HEK293 (cell line): ENCODE measurements around the gene CRY1.

ENCODE experiments used
- CTCF ChIA-PET: fragments of 350-600 bp; formaldehyde crosslinking; extraction: SDS; loops from one replicate; lab custom pipeline; 2021; ENCODE audit warnings: antibody characterized with exemption; lab: Yijun Ruan, JAX
- POLR2A ChIA-PET: fragments of 300-600 bp; formaldehyde crosslinking; extraction: SDS; loops from one replicate; lab custom pipeline; 2020; ENCODE audit warnings: antibody characterized with exemption, inconsistent platforms; lab: Yijun Ruan, JAX
- H3K27ac ChIP-seq: fragments of 200-500 bp; sonication (Bioruptor generic); 2 replicates; pipeline ENCODE4 v1.5.1; 2014; ENCODE audit warnings: low read depth, low read length, control low read depth, inconsistent platforms; ENCODE audit errors: extremely low read depth
- H3K36me3 ChIP-seq, 2 experiments: fragments of 200-500 bp in 1 of 2; sonication (Bioruptor generic) in 1 of 2; 1 replicate in 1 of 2; 2 replicates in 1 of 2; pipeline ENCODE4 v1.5.1; 2014 to 2017; ENCODE audit warnings: inconsistent platforms in 2 of 2, low read length in 2 of 2; ENCODE audit not compliant: control insufficient read depth in 2 of 2, insufficient read depth in 1 of 2
- H3K4me1 ChIP-seq: fragments of 200-500 bp; sonication (Bioruptor generic); 2 replicates; pipeline ENCODE4 v1.5.1; 2014; ENCODE audit warnings: mild to moderate bottlenecking, low read length, inconsistent platforms; ENCODE audit not compliant: control insufficient read depth, insufficient read depth
- H3K4me3 ChIP-seq: 2 replicates; pipeline ENCODE4 v1.5.1; 2011; ENCODE audit warnings: low read depth, mild to moderate bottlenecking, control low read depth, low read length, moderate library complexity
- H3K9me3 ChIP-seq: fragments of 200-500 bp; sonication (Bioruptor generic); 2 replicates; pipeline ENCODE4 v1.5.1; 2014; ENCODE audit warnings: low read depth, low read length, inconsistent platforms; ENCODE audit not compliant: control insufficient read depth, insufficient read depth
- KLF7 ChIP-seq: fragments of 450-650 bp; formaldehyde crosslinking; IDR thresholded peaks from 2 replicates; pipeline ENCODE4 v1.5.1; 2016; ENCODE audit warnings: missing biosample characterization, missing genetic modification characterization, borderline replicate concordance
- PRDM1 ChIP-seq: fragments of 450-650 bp; formaldehyde crosslinking; IDR thresholded peaks from 2 replicates; pipeline ENCODE4; 2016; ENCODE audit warnings: missing biosample characterization, missing genetic modification characterization
- REST ChIP-seq: fragments of 450-650 bp; formaldehyde crosslinking; IDR thresholded peaks from 2 replicates; pipeline ENCODE4 v1.5.1; 2016; ENCODE audit warnings: missing biosample characterization, missing genetic modification characterization
- SCRT2 ChIP-seq: fragments of 450-650 bp; formaldehyde crosslinking; IDR thresholded peaks from 2 replicates; pipeline ENCODE4 v1.5.1; 2016; ENCODE audit warnings: missing biosample characterization, missing genetic modification characterization
- ZBTB48 ChIP-seq: fragments of 450-650 bp; formaldehyde crosslinking; IDR thresholded peaks from 2 replicates; pipeline ENCODE4 v1.5.1; 2016; ENCODE audit warnings: missing biosample characterization, missing genetic modification characterization
- ZNF239 ChIP-seq: fragments of 450-650 bp; formaldehyde crosslinking; IDR thresholded peaks from 2 replicates; pipeline ENCODE4 v1.5.1; 2016; ENCODE audit warnings: missing biosample characterization, missing genetic modification characterization
- ZNF350 ChIP-seq: fragments of 450-650 bp; formaldehyde crosslinking; IDR thresholded peaks from 2 replicates; pipeline ENCODE4 v1.5.0; 2017; ENCODE audit warnings: missing biosample characterization, mild to moderate bottlenecking, missing genetic modification characterization
- ZNF513 ChIP-seq: fragments of 450-650 bp; IDR thresholded peaks from 2 replicates; pipeline ENCODE4 v1.5.1; 2018; ENCODE audit warnings: missing biosample characterization, missing genetic modification characterization
- ZNF518A ChIP-seq: fragments of 450-650 bp; formaldehyde crosslinking; conservative IDR thresholded peaks from 2 replicates; pipeline ENCODE4 v1.5.1; 2016; ENCODE audit warnings: low read depth, missing biosample characterization, missing genetic modification characterization
- ZNF530 ChIP-seq: fragments of 450-650 bp; formaldehyde crosslinking; IDR thresholded peaks from 2 replicates; pipeline ENCODE4 v1.5.1; 2016; ENCODE audit warnings: low read depth, missing biosample characterization, missing genetic modification characterization
- ZNF610 ChIP-seq: fragments of 450-650 bp; formaldehyde crosslinking; IDR thresholded peaks from 2 replicates; pipeline ENCODE4 v1.5.1; 2016; ENCODE audit warnings: missing biosample characterization, missing genetic modification characterization, borderline replicate concordance
- ZNF776 ChIP-seq: fragments of 450-650 bp; formaldehyde crosslinking; IDR thresholded peaks from 2 replicates; pipeline ENCODE4 v1.5.0; 2017; ENCODE audit warnings: missing biosample characterization, missing genetic modification characterization, borderline replicate concordance
- ZNF785 ChIP-seq: fragments of 450-650 bp; formaldehyde crosslinking; IDR thresholded peaks from 2 replicates; pipeline ENCODE4 v1.5.1; 2016; ENCODE audit warnings: missing biosample characterization, missing genetic modification characterization
- ZNF791 ChIP-seq: fragments of 450-650 bp; formaldehyde crosslinking; IDR thresholded peaks from 2 replicates; pipeline ENCODE4 v1.5.1; 2016; ENCODE audit warnings: missing biosample characterization, missing genetic modification characterization
- ZNF792 ChIP-seq: fragments of 450-650 bp; formaldehyde crosslinking; IDR thresholded peaks from 2 replicates; pipeline ENCODE4 v1.5.1; 2016; ENCODE audit warnings: missing biosample characterization, missing genetic modification characterization

The CRY1 gene

DNA sequence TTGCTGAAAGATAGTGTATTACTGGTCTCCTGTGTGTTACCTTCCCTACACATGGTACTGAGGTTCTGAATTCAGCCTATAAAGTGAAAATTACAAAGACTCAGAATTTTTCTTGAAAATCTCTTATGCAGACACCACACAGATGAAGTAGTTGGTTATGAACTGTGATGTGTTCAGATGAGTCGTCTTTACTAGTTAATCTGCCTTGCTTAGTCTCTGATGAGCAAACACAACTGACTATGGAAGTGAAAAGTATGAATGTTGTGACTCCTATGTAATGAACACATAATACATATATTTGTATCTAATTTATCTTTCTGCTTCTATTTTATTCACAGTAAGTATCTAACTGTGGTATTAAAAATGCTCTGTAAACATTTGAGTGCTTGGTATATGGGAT is 111.1 kb downstream of the CRY1 start:
- H3K27ac ChIP-seq, result no peak overlapping the region
- peaks cover 7% of the 10 kb centered on the region; the same call in 1 of the 2 replicates for H3K4me1 ChIP-seq
- TF ChIP-seq REST (no peak), ZNF791 (tag by site-specific recombination) (no peak), SCRT2 (tag by site-specific recombination) (no peak), ZNF792 (no peak), ZNF785 (tag by site-specific recombination) (no peak), ZNF350 (tag by site-specific recombination) (no peak), ZNF610 (tag by site-specific recombination) (no peak)
- no peak overlapping the region for H3K4me3 ChIP-seq
- no peaks in the 10 kb centered on the region for H3K9me3 ChIP-seq
- ChIA-PET POLR2A (no interaction called here), CTCF (interaction anchor here (1.3 kb wide), 1 partner anchor 110 kb away, joined by 4 read pairs; no protein-coding TSS in a partner anchor)
- H3K36me3 ChIP-seq, result peaks cover 11 to 34% of the 10 kb centered on the region in 2 experiments

- POLR2A ChIA-PET, result no interaction called here
- H3K27ac ChIP-seq, result no peak overlapping the region
Observed at GRCh38 chr12:106981788-106982187, 111.6 kb downstream of the CRY1 start.

More at GRCh38 chr12:106981788-106982187, 111.6 kb downstream of the CRY1 start:
- Histone ChIP-seq H3K36me3 (peaks cover 11 to 34% of the 10 kb centered on the region in 2 experiments), H3K4me3 (no peak overlapping the region)
- CTCF ChIA-PET, result interaction anchor here (1.3 kb wide), 1 partner anchor 110 kb away, joined by 4 read pairs; no protein-coding TSS in a partner anchor
- TF ChIP-seq PRDM1 (tag by site-specific recombination), result no peak
- no peak for TF ChIP-seq ZNF776
- no peak for TF ChIP-seq ZNF513
- no peak for TF ChIP-seq REST
- no peak for TF ChIP-seq KLF7 (tag by site-specific recombination)
- no peak for TF ChIP-seq ZNF239 (tag by site-specific recombination)
- no peak for TF ChIP-seq ZNF530
- TF ChIP-seq ZBTB48 (tag by site-specific recombination), result no peak
- no peak for TF ChIP-seq ZNF792
- TF ChIP-seq ZNF518A (tag by site-specific recombination), result no peak
- TF ChIP-seq, all 188 proteins: peak for 0
- H3K4me1 ChIP-seq, result peaks cover 7% of the 10 kb centered on the region; the same call in 1 of the 2 replicates
- no peaks in the 10 kb centered on the region for H3K9me3 ChIP-seq
